ENCODE measurements around the gene WDR37. TPM values are rescaled to one million over a fixed set of nuclear protein-coding genes. Genes with fewer than 3 reads are reported as not detected.

The WDR37 gene
- total and polyA plus RNA-seq, 10 of the 15 experiments (the other 5 are each of a cell fraction or from before 2014, with no cell fraction given), result 1.9 to 11.1 (median 7.1) TPM

DNA sequence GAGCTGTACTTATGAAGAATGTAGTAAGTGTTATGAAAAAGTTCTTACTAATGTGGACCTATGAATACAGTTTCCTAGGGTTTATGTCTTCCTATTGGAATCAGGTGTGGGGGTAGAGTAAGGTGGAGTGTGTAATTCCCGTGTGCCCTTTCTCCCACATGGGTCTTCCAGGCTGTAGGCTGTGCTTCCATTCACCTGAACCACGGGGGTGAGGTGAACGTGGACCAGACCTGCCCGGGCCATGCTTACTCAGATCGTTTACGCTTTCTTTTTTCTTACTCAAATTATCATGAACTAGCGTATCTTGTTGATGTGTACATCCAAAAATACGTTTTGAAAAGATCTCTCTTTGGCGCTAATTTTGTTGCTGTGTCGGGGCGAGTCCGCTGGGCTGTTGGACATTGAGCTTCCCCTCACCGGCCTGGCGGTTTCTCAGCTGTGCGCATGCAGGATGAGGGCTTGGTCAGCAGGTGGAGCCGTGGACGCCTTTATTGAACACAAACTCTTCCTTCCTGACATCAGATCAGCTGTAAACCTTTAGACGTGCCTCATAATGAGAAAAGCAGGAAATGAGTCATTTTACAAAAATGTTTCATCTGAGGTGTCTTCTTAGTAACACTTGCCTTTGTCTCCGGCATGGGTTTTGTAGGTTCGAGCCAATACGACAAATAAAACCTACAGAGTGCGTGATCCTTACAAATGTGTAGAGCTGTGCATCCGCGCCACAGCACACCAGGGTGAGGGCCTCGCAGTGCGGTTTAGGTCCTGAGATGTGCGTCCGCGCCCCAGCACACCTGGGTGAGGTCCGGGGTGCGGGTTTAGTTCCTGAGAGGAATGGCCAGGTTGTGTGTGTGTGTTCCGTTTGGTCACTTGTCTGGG, 53.8 kb downstream of the WDR37 start:
- ChIA-PET RAD21 (ENCODE audit: unreplicated experiment) (interaction anchor here (0.9 to 1.3 kb wide), 2 partner anchors 259 to 540 kb away, joined by 3 to 4 read pairs; no protein-coding TSS in a partner anchor), SMC1A (ENCODE audit: uncharacterized antibody, unreplicated experiment) (no interaction called here), CTCF (interaction anchor here (0.6 to 1.7 kb wide), 5 partner anchors 9 to 259 kb away, joined by 3 to 8 read pairs (median 3); no protein-coding TSS in a partner anchor), POLR2A (interaction anchor here (0.6 kb wide), 1 partner anchor 54 kb away, joined by 3 read pairs; no protein-coding TSS in a partner anchor)
- H2AFZ ChIP-seq (ENCODE audit: control insufficient read depth, low read depth, low read length), result no peak overlapping the region
- no peak overlapping the region for H3K9ac ChIP-seq (ENCODE audit: control insufficient read depth, insufficient read depth, low read length)
- ATAC-seq (peak; percentile 97), FAIRE-seq (peak; percentile 78), DNase-seq (ENCODE audit: low read depth, low spot score) (peak; percentile 53)
- peaks cover 2% of the 10 kb centered on the region; the same call in 1 of the 2 replicates for H3K4me1 ChIP-seq (ENCODE audit: control insufficient read depth, insufficient read depth, low read length)
- H3K4me2 ChIP-seq (ENCODE audit: control insufficient read depth, insufficient read depth), result no peak overlapping the region
- no peak overlapping the region for H3K27ac ChIP-seq (ENCODE audit: control insufficient read depth, insufficient read depth)
- WGBS (ENCODE audit: insufficient coverage, insufficient replicate concordance, low lambda C conversion rate, missing lambda C conversion rate), result 16% methylated on average over 32 of the region's 32 CpGs
- intact Hi-C loops (cut with micrococcal nuclease; ENCODE audit: unreplicated experiment) (no loop called here), in situ Hi-C loops (cut with MboI) (no loop called here)
- no peaks in the 10 kb centered on the region for H3K79me2 ChIP-seq (ENCODE audit: control insufficient read depth, insufficient read depth, low read length)
- peaks cover 11 to 19% of the 10 kb centered on the region in 2 experiments; a peak in 3 of 4 replicates for H3K36me3 ChIP-seq (ENCODE audit: control insufficient read depth in 2 of 2, insufficient read depth in 2 of 2, low read length in 1 of 2)
- H3K9me3 ChIP-seq (replicated peaks; ENCODE audit: control insufficient read depth, insufficient read depth, low read length), result no peaks in the 10 kb centered on the region
- BruUV-seq (replicated peaks), result no TSS peak
- H4K20me1 ChIP-seq (ENCODE audit: control insufficient read depth, insufficient read depth), result no peaks in the 10 kb centered on the region
- H3K27me3 ChIP-seq (replicated peaks in 1 of 2; ENCODE audit: control insufficient read depth in 2 of 2, insufficient read depth in 2 of 2, low read length in 1 of 2), result no peaks in the 10 kb centered on the region
- no peak overlapping the region for H3K4me3 ChIP-seq
- TF ChIP-seq SPI1 (IDR thresholded peaks at IDR 0.05; ENCODE audit: borderline replicate concordance, insufficient read depth, low read depth, low read length) (no peak; the same call in 1 of the 2 replicates), ZNF207 (IDR thresholded peaks at IDR 0.05; ENCODE audit: borderline replicate concordance) (no peak), RFX5 (IDR thresholded peaks at IDR 0.05; ENCODE audit: low read depth, low read length) (no peak), CREB1 (IDR thresholded peaks at IDR 0.05; ENCODE audit: low read depth) (peak; percentile 82), SRF (IDR thresholded peaks at IDR 0.05; ENCODE audit: low read depth in 2 of 2, low read length in 2 of 2) (0 out of 4 replicates have a peak, but pooled peaks of 1 of the 2 experiments have one; percentile 28), SMAD1 (IDR thresholded peaks at IDR 0.05; ENCODE audit: low read depth, partially characterized antibody) (no peak), MAX (IDR thresholded peaks at IDR 0.05; ENCODE audit: low read depth, low read length) (0 out of 2 replicates have a peak, but pooled peaks have one; percentile 16), YY1 (IDR thresholded peaks at IDR 0.05; ENCODE audit: low read depth, low read length) (peak; percentile 24; the same call in 1 of the 2 replicates), ESRRA (IDR thresholded peaks at IDR 0.05; ENCODE audit: low read length) (no peak), FOXM1 (IDR thresholded peaks at IDR 0.05; ENCODE audit: low read depth, low read length) (0 out of 2 replicates have a peak, but pooled peaks have one; percentile 38), CHD2 (IDR thresholded peaks at IDR 0.05; ENCODE audit: borderline replicate concordance, low read depth, low read length) (no peak), CHD1 (IDR thresholded peaks at IDR 0.05; ENCODE audit: low read depth, low read length) (no peak), RCOR1 (conservative IDR thresholded peaks at IDR 0.05; ENCODE audit: low read depth, low read length) (no peak), ZNF384 (IDR thresholded peaks at IDR 0.05; ENCODE audit: borderline replicate concordance, low read depth, low read length) (no peak), RAD51 (IDR thresholded peaks at IDR 0.05) (no peak), BHLHE40 (IDR thresholded peaks at IDR 0.05; ENCODE audit: borderline replicate concordance in 1 of 2, low read depth in 2 of 2, low read length in 1 of 2) (no peak), BMI1 (IDR thresholded peaks at IDR 0.05; ENCODE audit: borderline replicate concordance) (no peak), SIX5 (IDR thresholded peaks at IDR 0.05; ENCODE audit: low read depth, low read length, severe bottlenecking) (no peak), PAX5 (IDR thresholded peaks at IDR 0.05; ENCODE audit: borderline replicate concordance, low read depth, low read length) (no peak), NFXL1 (IDR thresholded peaks at IDR 0.05; ENCODE audit: borderline replicate concordance) (no peak), CHD4 (IDR thresholded peaks at IDR 0.05) (no peak), ZBED1 (IDR thresholded peaks at IDR 0.05; ENCODE audit: borderline replicate concordance) (no peak), RAD21 (IDR thresholded peaks at IDR 0.05; ENCODE audit: insufficient read depth, low read depth, low read length) (peak; percentile 57), RUNX3 (IDR thresholded peaks at IDR 0.05; ENCODE audit: low read length) (peak; percentile 53)
- TF ChIP-seq, protein P1, sequence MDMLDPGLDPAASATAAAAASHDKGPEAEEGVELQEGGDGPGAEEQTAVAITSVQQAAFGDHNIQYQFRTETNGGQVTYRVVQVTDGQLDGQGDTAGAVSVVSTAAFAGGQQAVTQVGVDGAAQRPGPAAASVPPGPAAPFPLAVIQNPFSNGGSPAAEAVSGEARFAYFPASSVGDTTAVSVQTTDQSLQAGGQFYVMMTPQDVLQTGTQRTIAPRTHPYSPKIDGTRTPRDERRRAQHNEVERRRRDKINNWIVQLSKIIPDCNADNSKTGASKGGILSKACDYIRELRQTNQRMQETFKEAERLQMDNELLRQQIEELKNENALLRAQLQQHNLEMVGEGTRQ (IDR thresholded peaks at IDR 0.05; ENCODE audit: borderline replicate concordance, low read depth, low read length), result no peak

Measured in GM12878 (cell line).